Spleen (tissue), 7 donors: Measurements from ENCODE around the gene IL1RAPL1.

Source experiments
- POLR2A ChIP-seq, 3 donors: fragments of 450-650 bp; IDR thresholded peaks; one replicate each; pipeline ENCODE4 v1.5.1; 2017; ENCODE audit warnings: antibody characterized with exemption in 3 of 3, mild to moderate bottlenecking in 1 of 3
- TF ChIP-seq, protein P1 (sequence below), 11 experiments: fragments of 200-600 bp in 7 of 11; fragments of 450-650 bp in 4 of 11; sonication (generic) in 4 of 11; IDR thresholded peaks in 8 of 11; conservative IDR thresholded peaks in 3 of 11; 1 replicate in 7 of 11; 2 replicates in 4 of 11; pipeline versions ENCODE4 v1.4.0 to v1.8.0; 2016 to 2021; ENCODE audit warnings: antibody characterized with exemption in 11 of 11, inconsistent platforms in 4 of 11, mild to moderate bottlenecking in 1 of 11
- donor health status: DM: no; HTN: no; CAD: no; lungs with moderate emphysema.
- donor health status: DM: no; HTN: no; CAD: no.
- donor health status: DM: no; HTN: no; CAD: no.

DNA sequence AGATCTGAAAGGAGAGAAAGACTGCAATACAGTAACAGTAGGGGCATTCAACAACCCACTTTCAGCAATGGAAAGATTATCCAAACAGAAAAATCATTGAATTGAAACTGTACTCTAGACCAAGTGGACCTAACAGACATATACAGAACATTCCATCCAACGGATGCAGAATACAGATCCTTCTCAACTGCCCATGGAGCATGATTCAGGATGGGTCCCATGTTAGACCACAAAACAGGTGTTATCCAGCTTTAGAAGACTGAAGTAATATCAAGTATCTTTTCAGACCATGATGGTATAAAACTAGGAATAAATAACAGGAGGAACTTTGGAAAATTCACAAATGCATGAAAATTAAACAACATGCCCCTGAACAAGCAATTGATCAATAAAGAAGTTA lies 1060.9 kb downstream of the IL1RAPL1 start:
- TF ChIP-seq, protein P1, sequence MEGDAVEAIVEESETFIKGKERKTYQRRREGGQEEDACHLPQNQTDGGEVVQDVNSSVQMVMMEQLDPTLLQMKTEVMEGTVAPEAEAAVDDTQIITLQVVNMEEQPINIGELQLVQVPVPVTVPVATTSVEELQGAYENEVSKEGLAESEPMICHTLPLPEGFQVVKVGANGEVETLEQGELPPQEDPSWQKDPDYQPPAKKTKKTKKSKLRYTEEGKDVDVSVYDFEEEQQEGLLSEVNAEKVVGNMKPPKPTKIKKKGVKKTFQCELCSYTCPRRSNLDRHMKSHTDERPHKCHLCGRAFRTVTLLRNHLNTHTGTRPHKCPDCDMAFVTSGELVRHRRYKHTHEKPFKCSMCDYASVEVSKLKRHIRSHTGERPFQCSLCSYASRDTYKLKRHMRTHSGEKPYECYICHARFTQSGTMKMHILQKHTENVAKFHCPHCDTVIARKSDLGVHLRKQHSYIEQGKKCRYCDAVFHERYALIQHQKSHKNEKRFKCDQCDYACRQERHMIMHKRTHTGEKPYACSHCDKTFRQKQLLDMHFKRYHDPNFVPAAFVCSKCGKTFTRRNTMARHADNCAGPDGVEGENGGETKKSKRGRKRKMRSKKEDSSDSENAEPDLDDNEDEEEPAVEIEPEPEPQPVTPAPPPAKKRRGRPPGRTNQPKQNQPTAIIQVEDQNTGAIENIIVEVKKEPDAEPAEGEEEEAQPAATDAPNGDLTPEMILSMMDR (IDR thresholded peaks at IDR 0.05 in 8 of 11, conservative IDR thresholded peaks at IDR 0.05 in 3 of 11) = no peak
- no peak for TF ChIP-seq POLR2A (IDR thresholded peaks at IDR 0.05)
